Fibroblast of lung (primary cell): ENCODE results near the gene ADNP2.

ENCODE experiments used
- EZH2 ChIP-seq: IDR thresholded peaks from 2 replicates; pipeline ENCODE4 v1.5.1; 2012; ENCODE audit warnings: low read length, control low read depth, mild to moderate bottlenecking; ENCODE audit errors: missing control alignments
- TF ChIP-seq, protein P1 (sequence below), 2 donors: IDR thresholded peaks in 1 of 2; conservative IDR thresholded peaks in 1 of 2; 1 replicate in 1 of 2; 2 replicates in 1 of 2; pipeline ENCODE4 v1.5.1; 2011 to 2012; ENCODE audit warnings: low read length in 2 of 2, control low read depth in 1 of 2, inconsistent platforms in 1 of 2, low read depth in 1 of 2, mild to moderate bottlenecking in 1 of 2

DNA sequence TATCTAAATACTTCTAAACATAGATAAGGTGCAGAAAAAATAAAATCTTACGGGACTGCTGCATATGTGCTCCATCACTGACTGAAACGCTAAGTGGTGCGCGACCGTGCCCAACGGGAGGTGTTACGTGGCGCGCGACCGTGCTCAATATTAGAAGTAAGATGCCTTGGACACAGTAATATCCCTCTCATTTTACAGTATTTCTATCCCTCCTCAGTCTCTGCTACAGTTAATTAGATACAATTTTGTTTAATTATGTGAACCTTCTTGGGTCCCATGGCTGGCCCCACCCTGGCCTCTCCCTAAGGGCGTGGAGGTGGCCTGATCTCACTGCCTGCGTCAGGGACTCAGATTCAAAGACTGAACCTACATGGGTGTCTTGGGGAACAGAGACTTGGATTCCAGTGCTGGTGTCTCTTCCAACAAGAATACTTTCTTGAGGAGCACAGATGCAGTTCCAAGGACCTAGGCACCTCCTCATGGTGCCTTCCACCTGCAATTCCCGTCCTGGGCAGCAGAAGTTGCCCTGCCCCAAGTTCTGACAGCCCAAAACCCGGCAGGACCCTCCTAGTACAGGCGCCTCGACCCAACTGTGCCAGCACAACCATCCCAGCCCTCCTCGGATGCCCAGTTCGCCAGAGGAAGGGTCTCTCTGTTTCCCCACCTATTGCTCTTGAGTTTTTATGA, 79.0 kb downstream of the ADNP2 start:
- TF ChIP-seq, protein P1, sequence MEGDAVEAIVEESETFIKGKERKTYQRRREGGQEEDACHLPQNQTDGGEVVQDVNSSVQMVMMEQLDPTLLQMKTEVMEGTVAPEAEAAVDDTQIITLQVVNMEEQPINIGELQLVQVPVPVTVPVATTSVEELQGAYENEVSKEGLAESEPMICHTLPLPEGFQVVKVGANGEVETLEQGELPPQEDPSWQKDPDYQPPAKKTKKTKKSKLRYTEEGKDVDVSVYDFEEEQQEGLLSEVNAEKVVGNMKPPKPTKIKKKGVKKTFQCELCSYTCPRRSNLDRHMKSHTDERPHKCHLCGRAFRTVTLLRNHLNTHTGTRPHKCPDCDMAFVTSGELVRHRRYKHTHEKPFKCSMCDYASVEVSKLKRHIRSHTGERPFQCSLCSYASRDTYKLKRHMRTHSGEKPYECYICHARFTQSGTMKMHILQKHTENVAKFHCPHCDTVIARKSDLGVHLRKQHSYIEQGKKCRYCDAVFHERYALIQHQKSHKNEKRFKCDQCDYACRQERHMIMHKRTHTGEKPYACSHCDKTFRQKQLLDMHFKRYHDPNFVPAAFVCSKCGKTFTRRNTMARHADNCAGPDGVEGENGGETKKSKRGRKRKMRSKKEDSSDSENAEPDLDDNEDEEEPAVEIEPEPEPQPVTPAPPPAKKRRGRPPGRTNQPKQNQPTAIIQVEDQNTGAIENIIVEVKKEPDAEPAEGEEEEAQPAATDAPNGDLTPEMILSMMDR (conservative IDR thresholded peaks at IDR 0.05 in 1 of 2, IDR thresholded peaks at IDR 0.05 in 1 of 2; ENCODE audit: low read depth in 1 of 2, low read length in 2 of 2), result no peak
- TF ChIP-seq EZH2, result no peak
